Small intestine (tissue), 7 donors: ENCODE data around the gene LIPC. TPM values are rescaled to one million over a fixed set of nuclear protein-coding genes. Genes with fewer than 3 reads are reported as not detected.

Experiments
- DNase-seq, 2 donors: peaks; one replicate each; pipeline versions ENCODE4 v3.0.0 to v3.0.0-alpha.2; 2013
- FAIRE-seq: peaks from 2 replicates; lab custom pipeline; 2012; peaks lifted over from hg19 to GRCh38; lab: Jason Lieb, UNC
- H3K27ac ChIP-seq, 3 donors: one replicate each; pipeline ENCODE4 v1.5.1; 2013; ENCODE audit warnings: low read length in 2 of 3, mild to moderate bottlenecking in 2 of 3, control low read depth in 1 of 3, inconsistent platforms in 1 of 3, low read depth in 1 of 3, moderate library complexity in 1 of 3
- H3K27me3 ChIP-seq, 3 donors: one replicate each; pipeline ENCODE4 v1.6.1; 2013; ENCODE audit warnings: low read length in 3 of 3, inconsistent platforms in 1 of 3; ENCODE audit not compliant: control insufficient read depth in 3 of 3, insufficient read depth in 3 of 3
- H3K36me3 ChIP-seq, 3 donors: one replicate each; pipeline ENCODE4 v1.6.1; 2013; ENCODE audit warnings: low read length in 3 of 3, inconsistent platforms in 1 of 3, low read depth in 1 of 3, mild to moderate bottlenecking in 1 of 3, moderate library complexity in 1 of 3; ENCODE audit not compliant: control insufficient read depth in 3 of 3, insufficient read depth in 2 of 3
- H3K4me1 ChIP-seq, 3 donors: one replicate each; pipeline ENCODE4 v1.6.1; 2013; ENCODE audit warnings: low read length in 2 of 3, inconsistent platforms in 1 of 3, low read depth in 1 of 3, mild to moderate bottlenecking in 1 of 3, moderate library complexity in 1 of 3; ENCODE audit not compliant: control insufficient read depth in 3 of 3, insufficient read depth in 2 of 3
- H3K4me3 ChIP-seq, 3 donors: one replicate each; pipeline ENCODE4 v1.5.1; 2013; ENCODE audit warnings: low read length in 3 of 3, control low read depth in 1 of 3, inconsistent platforms in 1 of 3, low read depth in 1 of 3, mild to moderate bottlenecking in 1 of 3, moderate library complexity in 1 of 3
- H3K9me3 ChIP-seq, 2 donors: one replicate each; pipeline ENCODE4 v1.6.1; 2013; ENCODE audit warnings: low read depth in 1 of 2, low read length in 1 of 2; ENCODE audit not compliant: control insufficient read depth in 2 of 2, insufficient read depth in 1 of 2
- WGBS, 3 donors: extraction: QIAGEN DNeasy Blood & Tissue Kit; methylation state at CpG; one replicate each; pipeline ENCODE4 v1.1.7; 2013; 5-methylcytosine and 5-hydroxymethylcytosine counted together
- polyA plus RNA-seq, 4 donors: library from polyadenylated mRNA; stranded (reverse) in 3 of 4; unstranded in 1 of 4; fragments of 200-250 nt in 3 of 4; fragments of 120-200 nt in 1 of 4; gene quantifications; one replicate each; pipeline versions ENCODE4 v1.2.1 to v1.2.3, GENCODE V29; 2013
- donor health status: healthy with polysubstance abuse.
- donor health status: control.
- donor health status: control.
- donor health status: Bipolar disorder and iron deficiency.
- donor health status: healthy.

LIPC gene
- polyA plus RNA-seq, 4 donors = 0.07 to 2.0 (median 1.2) TPM

DNA sequence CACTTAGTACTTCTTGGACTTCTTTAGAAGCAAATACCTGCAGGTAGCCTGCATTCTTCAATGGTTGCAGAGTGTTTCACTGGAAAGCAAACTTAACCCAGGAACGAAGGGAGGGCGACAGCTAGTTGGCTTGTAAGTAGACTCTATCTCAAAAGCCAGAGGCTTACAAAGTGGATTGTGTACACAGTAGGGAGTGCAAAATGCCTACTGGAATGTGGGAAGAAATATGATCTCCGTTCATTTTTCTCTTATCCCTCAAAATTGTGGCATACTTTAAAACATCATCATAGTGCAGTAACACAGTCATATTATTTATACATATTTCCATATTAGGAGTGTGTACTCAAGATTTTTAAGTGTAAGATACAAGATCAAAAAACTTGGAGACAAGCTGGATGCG, 155.7 kb downstream of the LIPC start:
- Histone ChIP-seq H3K9me3 (no peaks in the 10 kb centered on the region), H3K4me1 (no peaks in the 10 kb centered on the region), H3K4me3 (no peak overlapping the region), H3K27ac (no peak overlapping the region), H3K36me3 (no peaks in the 10 kb centered on the region), H3K27me3 (no peaks in the 10 kb centered on the region)
- no peak for FAIRE-seq
- DNase-seq = no peak
- 89 to 92% (median 91%) methylated on average over 4 of the region's 4 CpGs for WGBS, 3 donors

DNA sequence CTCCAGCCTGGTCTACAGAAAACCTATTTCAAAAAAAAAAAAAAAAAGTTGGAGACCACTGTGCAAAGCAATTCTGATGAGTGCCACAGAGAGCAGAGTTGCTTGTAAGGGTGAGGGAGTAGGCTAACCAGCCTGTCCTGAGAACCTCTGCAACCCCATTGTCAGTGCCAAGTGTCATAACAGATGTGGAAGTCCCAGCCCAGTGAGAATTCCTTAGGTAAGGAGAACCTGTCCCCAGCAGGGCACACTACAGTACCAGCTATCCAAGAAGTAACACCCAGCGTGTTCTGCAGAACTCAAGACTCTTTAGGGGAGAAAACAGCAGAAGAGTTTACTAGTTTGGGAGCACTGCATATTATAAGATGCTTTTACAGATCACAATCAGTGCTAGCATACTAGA, 156.3 kb downstream of the LIPC start:
- no peaks in the 10 kb centered on the region for H3K36me3 ChIP-seq
- H3K27me3 ChIP-seq = no peaks in the 10 kb centered on the region
- WGBS, 3 donors = 71 to 86% (median 83%) methylated on average over 1 of the region's 1 CpG
- no peak overlapping the region for H3K27ac ChIP-seq
- H3K9me3 ChIP-seq = no peaks in the 10 kb centered on the region
- no peak overlapping the region for H3K4me3 ChIP-seq
- DNase-seq (no peak), FAIRE-seq (no peak)
- H3K4me1 ChIP-seq = no peaks in the 10 kb centered on the region

DNA sequence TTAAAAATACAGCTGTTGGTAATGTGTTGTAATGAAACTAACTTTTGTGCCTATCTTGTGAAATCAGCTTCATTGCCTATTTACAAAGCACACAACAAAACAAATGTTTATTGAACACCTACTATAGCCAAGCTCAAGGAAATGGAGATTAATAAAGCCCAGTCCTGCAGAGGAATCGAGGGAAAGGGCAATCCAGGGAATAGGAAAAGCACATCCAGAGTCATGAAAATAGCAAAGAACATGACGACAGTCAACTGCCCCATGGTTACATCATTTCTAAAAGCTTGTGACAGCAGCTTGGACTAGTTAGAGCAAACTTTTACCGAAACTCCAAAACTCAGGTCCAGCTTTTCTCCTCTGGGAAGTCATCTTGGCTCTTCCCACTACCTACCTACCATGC, 157.3 kb downstream of the LIPC start:
- H3K9me3 ChIP-seq = no peaks in the 10 kb centered on the region
- no peak for DNase-seq
- FAIRE-seq = no peak
- H3K4me1 ChIP-seq = no peaks in the 10 kb centered on the region
- no peak overlapping the region for H3K4me3 ChIP-seq
- H3K27me3 ChIP-seq = no peaks in the 10 kb centered on the region
- 93 to 98% (median 94%) methylated on average over 3 of the region's 3 CpGs for WGBS, 3 donors
- no peaks in the 10 kb centered on the region for H3K36me3 ChIP-seq
- H3K27ac ChIP-seq = no peak overlapping the region

DNA sequence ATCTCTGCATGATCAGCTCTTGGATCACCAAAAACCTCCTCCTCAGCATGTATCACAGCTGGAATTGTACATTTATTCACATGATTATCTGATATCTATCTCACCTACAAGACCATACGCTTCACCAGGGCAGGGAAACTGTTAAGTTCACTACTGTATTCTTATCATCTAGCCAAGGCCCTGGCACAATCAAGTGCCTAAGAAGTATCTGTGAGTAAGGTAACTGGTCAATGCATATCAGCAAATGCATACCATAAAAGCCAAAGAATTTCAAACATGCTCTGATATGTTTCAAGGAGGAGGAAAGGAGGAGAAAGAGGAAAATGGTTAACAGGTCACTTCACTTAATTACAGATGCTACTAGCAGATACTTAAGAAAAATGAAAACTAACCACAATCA, 158.4 kb downstream of the LIPC start:
- H3K4me3 ChIP-seq = no peak overlapping the region
- FAIRE-seq (no peak), DNase-seq (peak in 1 of 2 donors; percentile 40)
- H3K9me3 ChIP-seq = no peaks in the 10 kb centered on the region
- H3K27ac ChIP-seq = no peak overlapping the region
- no peaks in the 10 kb centered on the region for H3K36me3 ChIP-seq
- 28 to 85% (median 56%) methylated on average over 1 of the region's 1 CpG for WGBS, 3 donors
- no peaks in the 10 kb centered on the region for H3K27me3 ChIP-seq
- H3K4me1 ChIP-seq = no peaks in the 10 kb centered on the region

DNA sequence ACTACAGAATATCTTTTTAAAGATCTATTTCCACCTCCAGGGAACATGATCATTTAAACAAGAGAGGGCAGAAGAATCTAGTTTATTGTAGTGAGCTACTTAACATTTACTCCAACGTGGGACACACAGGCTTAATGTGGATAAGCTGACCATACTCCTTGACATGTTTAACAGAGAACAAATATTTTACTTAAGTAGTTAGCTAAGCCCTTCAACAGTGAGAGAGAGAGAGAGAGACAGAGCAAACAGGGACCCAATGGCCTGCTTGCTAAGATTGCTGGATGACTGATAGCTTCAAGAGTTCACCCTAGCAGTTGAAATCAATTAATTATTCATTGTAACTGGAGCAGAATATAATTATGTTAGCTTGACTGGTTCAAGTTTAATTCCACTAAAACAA, 159.1 kb downstream of the LIPC start:
- FAIRE-seq = no peak
- DNase-seq = no peak
- no peak overlapping the region for H3K4me3 ChIP-seq
- no peaks in the 10 kb centered on the region for H3K27me3 ChIP-seq
- 31 to 54% (median 51%) methylated on average over 1 of the region's 1 CpG for WGBS, 3 donors
- no peaks in the 10 kb centered on the region for H3K36me3 ChIP-seq
- H3K4me1 ChIP-seq = no peaks in the 10 kb centered on the region
- H3K9me3 ChIP-seq = no peaks in the 10 kb centered on the region
- H3K27ac ChIP-seq = no peak overlapping the region

DNA sequence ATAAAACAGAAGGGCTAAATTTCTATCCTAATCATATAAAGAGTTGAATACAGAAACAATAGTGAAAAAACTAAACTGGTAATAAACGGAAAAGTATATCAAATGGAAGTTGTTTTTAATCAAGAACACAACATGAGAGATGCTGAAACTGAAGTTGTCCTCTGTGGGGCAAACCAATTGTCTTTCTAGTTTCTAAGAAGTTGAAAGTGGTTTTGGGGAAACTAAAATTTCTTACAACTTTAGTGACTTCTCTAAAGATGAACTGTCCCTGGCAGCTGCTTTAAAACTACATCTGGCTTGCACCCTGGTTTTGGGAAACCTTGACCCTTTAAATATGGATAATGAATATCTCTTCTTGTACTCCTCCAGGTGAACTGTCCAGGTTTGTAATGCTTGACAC, 162.1 kb downstream of the LIPC start:
- 51 to 86% (median 85%) methylated on average over 1 of the region's 1 CpG for WGBS, 3 donors
- Histone ChIP-seq H3K27me3 (no peaks in the 10 kb centered on the region), H3K9me3 (no peaks in the 10 kb centered on the region), H3K4me1 (no peaks in the 10 kb centered on the region), H3K36me3 (peaks cover 0 to 3% (median 2%) of the 10 kb centered on the region in 3 donors), H3K27ac (no peak overlapping the region), H3K4me3 (no peak overlapping the region)
- DNase-seq (no peak), FAIRE-seq (no peak)

DNA sequence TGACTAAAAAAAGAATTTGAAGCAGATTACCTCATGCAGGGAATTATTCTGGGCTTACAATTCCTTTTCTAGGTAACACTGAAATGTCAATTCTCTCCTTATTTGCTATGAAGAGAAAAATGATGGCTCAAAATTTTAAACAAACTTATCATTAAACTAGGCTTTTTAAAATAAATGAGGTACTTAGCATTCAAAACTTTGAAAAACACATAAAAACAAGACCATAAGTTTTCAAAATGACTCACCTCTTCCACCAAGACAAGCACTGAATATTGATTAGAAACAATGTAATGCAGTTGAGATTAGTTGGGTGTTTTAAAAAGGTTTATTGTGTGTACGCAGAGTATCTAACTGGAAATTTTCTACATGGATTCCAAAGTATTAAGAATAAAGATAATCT, 163.1 kb downstream of the LIPC start:
- 91 to 100% (median 92%) methylated on average over 1 of the region's 1 CpG for WGBS, 3 donors
- Histone ChIP-seq H3K9me3 (no peaks in the 10 kb centered on the region), H3K4me1 (no peaks in the 10 kb centered on the region), H3K27ac (no peak overlapping the region), H3K36me3 (peaks cover 0 to 3% (median 2%) of the 10 kb centered on the region in 3 donors), H3K27me3 (no peaks in the 10 kb centered on the region), H3K4me3 (no peak overlapping the region)
- no peak for DNase-seq
- no peak for FAIRE-seq

DNA sequence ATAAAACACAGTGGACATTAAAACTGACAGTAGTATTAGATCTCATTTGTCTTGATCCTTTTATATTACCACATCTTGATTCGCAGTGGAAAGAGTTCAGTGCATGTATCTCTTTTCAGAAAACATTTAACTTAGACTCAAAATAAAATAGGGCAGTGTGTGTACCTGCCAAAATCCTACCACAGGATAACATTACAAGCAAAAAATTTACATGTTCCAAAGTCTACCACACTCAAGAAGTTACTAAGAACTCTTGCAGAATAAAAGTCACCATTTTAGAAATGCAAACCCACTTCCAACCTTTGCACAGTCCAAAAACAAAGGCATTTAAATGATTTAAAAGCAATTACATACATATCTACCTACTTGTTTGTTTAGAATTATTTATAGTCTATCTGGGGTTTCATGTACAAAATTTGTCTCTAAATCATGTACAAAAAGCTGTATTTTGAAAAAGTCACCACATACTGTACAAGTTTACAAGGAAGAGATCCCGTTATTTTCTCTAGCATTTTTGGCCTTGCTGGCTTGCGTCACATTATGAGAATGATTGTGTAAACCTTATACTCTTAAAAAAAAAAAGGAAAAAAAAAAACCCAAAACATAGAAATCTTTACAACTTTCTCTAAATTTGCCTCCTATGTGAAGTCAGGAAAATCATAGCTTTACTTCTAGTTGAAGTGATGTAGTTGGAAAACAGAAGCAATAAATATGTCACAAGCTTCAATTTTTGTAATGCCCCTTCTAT, 163.9 kb downstream of the LIPC start:
- no peak overlapping the region for H3K4me3 ChIP-seq
- H3K9me3 ChIP-seq = no peaks in the 10 kb centered on the region
- DNase-seq (no peak), FAIRE-seq (no peak)
- H3K27me3 ChIP-seq = no peaks in the 10 kb centered on the region
- H3K36me3 ChIP-seq = peaks cover 0 to 3% (median 2%) of the 10 kb centered on the region in 3 donors
- no peak overlapping the region for H3K27ac ChIP-seq
- WGBS, 3 donors = 68 to 80% (median 73%) methylated on average over 3 of the region's 3 CpGs
- H3K4me1 ChIP-seq = no peaks in the 10 kb centered on the region
